HS-5 (cell line): ENCODE measurements around the gene CD86.

Experiments used
- DNase-seq: peaks from one replicate; pipeline ENCODE4 v3.0.0-alpha.2; 2012; ENCODE audit warnings: low read depth

Gene CD86

GRCh38 chr3:122092460-122093165, 37.5 kb downstream of the CD86 start:
- DNase-seq: no peak

- DNase-seq: no peak
Measured at GRCh38 chr3:122094125-122094524, 39.0 kb downstream of the CD86 start.

- DNase-seq: no peak
Measured at GRCh38 chr3:122094693-122095092, 39.5 kb downstream of the CD86 start.

- no peak for DNase-seq
Measured at GRCh38 chr3:122097141-122097540, 42.0 kb downstream of the CD86 start.

GRCh38 chr3:122098611-122099010, 43.4 kb downstream of the CD86 start:
- no peak for DNase-seq

- DNase-seq: no peak
Measured at GRCh38 chr3:122099255-122099654, 44.1 kb downstream of the CD86 start.

- no peak for DNase-seq
Measured at GRCh38 chr3:122100083-122100482, 44.9 kb downstream of the CD86 start.

GRCh38 chr3:122100591-122101463, 45.7 kb downstream of the CD86 start:
- DNase-seq: no peak

GRCh38 chr3:122101646-122102045, 46.5 kb downstream of the CD86 start:
- DNase-seq: peak; percentile 22

GRCh38 chr3:122102191-122102935, 47.2 kb downstream of the CD86 start:
- no peak for DNase-seq

- DNase-seq: no peak
Measured at GRCh38 chr3:122103821-122104514, 48.8 kb downstream of the CD86 start.

- DNase-seq: no peak
Measured at GRCh38 chr3:122104515-122105194, 49.5 kb downstream of the CD86 start.

GRCh38 chr3:122105626-122106025, 50.5 kb downstream of the CD86 start:
- DNase-seq: no peak

- no peak for DNase-seq
Measured at GRCh38 chr3:122107171-122107570, 52.0 kb downstream of the CD86 start.

- no peak for DNase-seq
Measured at GRCh38 chr3:122111974-122112373, 56.8 kb downstream of the CD86 start.

GRCh38 chr3:122112754-122113153, 57.6 kb downstream of the CD86 start:
- DNase-seq: no peak

- DNase-seq: no peak
Measured at GRCh38 chr3:122123850-122124249, 68.7 kb downstream of the CD86 start.

GRCh38 chr3:122132949-122133540, 77.9 kb downstream of the CD86 start:
- DNase-seq: no peak

- no peak for DNase-seq
Measured at GRCh38 chr3:122146466-122146865, 91.3 kb downstream of the CD86 start.

GRCh38 chr3:122148941-122149627, 93.9 kb downstream of the CD86 start:
- DNase-seq: no peak
